ENCODE data around the gene ADGRG4. TPM values are rescaled to one million over a fixed set of nuclear protein-coding genes. Genes with fewer than 3 reads are reported as not detected.

Gene ADGRG4
- total RNA-seq, 6 donors from 2014 or later: under 0.01 to 0.17 (median 0.10) TPM; not detected in 1

DNA sequence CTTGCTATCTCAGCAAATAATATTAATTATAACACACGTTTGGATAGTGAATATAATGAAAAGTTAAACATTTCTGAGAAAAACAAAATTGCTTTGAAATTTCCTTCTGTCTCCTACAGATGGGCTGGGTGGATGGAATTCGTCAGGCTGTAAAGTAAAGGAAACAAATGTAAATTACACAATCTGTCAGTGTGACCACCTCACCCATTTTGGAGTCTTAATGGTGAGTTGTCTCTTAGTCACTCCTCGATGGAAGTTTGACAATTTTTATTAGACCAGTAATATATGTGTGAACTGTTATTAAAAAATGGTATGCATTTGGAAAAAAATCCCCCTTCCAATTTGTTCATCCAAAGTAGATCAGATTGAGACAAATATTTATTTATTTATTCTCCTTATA lies 94.5 kb downstream of the ADGRG4 start:
- ATAC-seq (ENCODE audit: low FRiP score in 2 of 2) (no peak), DNase-seq (no peak)
- no peaks in the 10 kb centered on the region for H3K36me3 ChIP-seq
- TF ChIP-seq EP300 (IDR thresholded peaks at IDR 0.05) (no peak), POLR2AphosphoS5 (IDR thresholded peaks at IDR 0.05) (no peak), POLR2A (IDR thresholded peaks at IDR 0.05) (no peak), CTCF (IDR thresholded peaks at IDR 0.05) (no peak)
- no peaks in the 10 kb centered on the region for H3K4me1 ChIP-seq
- H3K4me3 ChIP-seq: no peak overlapping the region
- H3K27me3 ChIP-seq: no peaks in the 10 kb centered on the region
- no peak overlapping the region for H3K27ac ChIP-seq
- 46 to 53% methylated on average over 3 of the region's 3 CpGs for WGBS, 2 donors
- no peaks in the 10 kb centered on the region for H3K9me3 ChIP-seq

DNA sequence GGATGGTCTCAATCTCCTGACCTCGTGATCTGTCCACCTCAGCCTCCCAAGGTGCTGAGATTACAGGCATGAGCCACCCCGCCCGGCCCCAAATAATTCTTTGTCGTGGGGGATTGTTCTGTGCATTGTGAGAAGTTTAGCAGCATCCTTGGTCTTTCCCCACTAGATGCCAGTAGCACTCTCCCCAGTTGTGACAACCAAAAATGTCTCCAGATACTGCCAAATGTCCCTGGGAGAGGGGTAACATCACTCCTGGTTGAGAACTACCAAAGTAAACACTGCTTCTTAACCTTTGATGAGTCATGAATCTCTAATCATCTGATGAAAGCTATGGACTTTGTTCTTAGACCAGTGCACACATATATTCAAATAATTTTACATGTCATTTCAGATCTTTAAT lies 96.2 kb downstream of the ADGRG4 start:
- 62 to 82% methylated on average over 2 to 4 of the region's 4 CpGs for WGBS, 2 donors
- H3K36me3 ChIP-seq: no peaks in the 10 kb centered on the region
- no peak for ATAC-seq (ENCODE audit: low FRiP score in 2 of 2)

DNA sequence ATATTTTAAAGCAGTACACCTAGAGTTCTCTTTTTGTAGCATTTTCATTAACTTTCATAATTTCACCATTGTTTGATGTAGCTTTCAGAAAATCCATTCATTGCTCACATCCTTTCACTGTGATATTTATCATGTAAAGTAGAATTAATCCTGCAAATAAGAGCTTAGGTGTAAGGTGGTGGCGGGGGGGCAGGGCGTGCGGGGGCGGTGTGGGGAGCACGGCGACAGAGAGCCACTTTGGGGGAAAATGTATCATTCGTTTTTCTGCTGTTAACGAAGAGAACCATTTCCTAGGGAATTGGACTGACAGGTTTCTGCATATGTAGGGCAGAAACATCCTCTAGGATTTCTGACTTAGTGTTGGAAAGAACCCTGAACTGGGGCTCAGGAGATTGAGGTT lies 104.4 kb downstream of the ADGRG4 start:
- Histone ChIP-seq H3K4me1 (no peaks in the 10 kb centered on the region), H3K27me3 (no peaks in the 10 kb centered on the region), H3K9me3 (no peaks in the 10 kb centered on the region), H3K4me3 (no peak overlapping the region), H3K36me3 (no peaks in the 10 kb centered on the region), H3K27ac (no peak overlapping the region)
- TF ChIP-seq POLR2AphosphoS5 (IDR thresholded peaks at IDR 0.05) (no peak), CTCF (IDR thresholded peaks at IDR 0.05) (no peak), EP300 (IDR thresholded peaks at IDR 0.05) (no peak), POLR2A (IDR thresholded peaks at IDR 0.05) (no peak)
- no peak for ATAC-seq (ENCODE audit: low FRiP score in 2 of 2)
- DNase-seq: no peak
- WGBS, 2 donors: 73 to 89% methylated on average over 8 of the region's 8 CpGs

More for the DNA sequence above, 96.2 kb downstream of the ADGRG4 start:
- no peaks in the 10 kb centered on the region for H3K9me3 ChIP-seq
- no peak for TF ChIP-seq CTCF (IDR thresholded peaks at IDR 0.05)
- no peak for TF ChIP-seq POLR2AphosphoS5 (IDR thresholded peaks at IDR 0.05)
- no peak for TF ChIP-seq POLR2A (IDR thresholded peaks at IDR 0.05)
- TF ChIP-seq EP300 (IDR thresholded peaks at IDR 0.05): no peak
- DNase-seq: no peak
- no peak overlapping the region for H3K27ac ChIP-seq
- no peaks in the 10 kb centered on the region for H3K4me1 ChIP-seq
- no peaks in the 10 kb centered on the region for H3K27me3 ChIP-seq
- H3K4me3 ChIP-seq: no peak overlapping the region

- no peaks in the 10 kb centered on the region for H3K27me3 ChIP-seq
- ATAC-seq (ENCODE audit: low FRiP score in 2 of 2) (no peak), DNase-seq (no peak)
- H3K36me3 ChIP-seq: no peaks in the 10 kb centered on the region
- no peaks in the 10 kb centered on the region for H3K4me1 ChIP-seq
- H3K27ac ChIP-seq: no peak overlapping the region
- 57 to 81% methylated on average over 2 of the region's 2 CpGs for WGBS, 2 donors
- TF ChIP-seq POLR2AphosphoS5 (IDR thresholded peaks at IDR 0.05) (no peak), CTCF (IDR thresholded peaks at IDR 0.05) (no peak), EP300 (IDR thresholded peaks at IDR 0.05) (no peak), POLR2A (IDR thresholded peaks at IDR 0.05) (no peak)
- no peaks in the 10 kb centered on the region for H3K9me3 ChIP-seq
- H3K4me3 ChIP-seq: no peak overlapping the region
Measured at GRCh38 chrX:136417806-136418205, 117.0 kb downstream of the ADGRG4 start.

DNA sequence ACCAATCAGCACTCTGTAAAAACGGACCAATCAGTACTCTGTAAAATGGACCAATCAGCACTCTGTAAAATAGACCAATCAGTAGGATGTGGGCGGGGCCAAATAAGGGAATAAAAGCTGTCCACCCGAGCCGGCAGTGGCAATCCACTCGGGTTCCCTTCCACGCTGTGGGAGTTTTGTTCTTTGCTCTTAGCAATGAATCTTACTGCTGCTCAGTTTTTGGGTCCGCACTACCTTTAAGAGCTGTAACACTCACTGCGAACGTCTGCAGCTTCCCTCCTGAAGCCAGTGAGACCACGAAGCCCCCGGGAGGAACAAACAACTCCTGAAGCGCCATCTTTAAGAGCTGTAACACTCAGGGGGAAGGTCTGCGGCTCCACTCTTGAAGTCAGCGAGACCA lies 120.6 kb downstream of the ADGRG4 start:
- 63 to 82% methylated on average over 9 to 14 of the region's 14 CpGs for WGBS, 2 donors
- H3K27me3 ChIP-seq: no peaks in the 10 kb centered on the region
- ATAC-seq (ENCODE audit: low FRiP score in 2 of 2): no peak
- TF ChIP-seq POLR2A (IDR thresholded peaks at IDR 0.05) (no peak), CTCF (IDR thresholded peaks at IDR 0.05) (no peak), EP300 (IDR thresholded peaks at IDR 0.05) (no peak), POLR2AphosphoS5 (IDR thresholded peaks at IDR 0.05) (no peak)
- no peaks in the 10 kb centered on the region for H3K9me3 ChIP-seq
- no peaks in the 10 kb centered on the region for H3K36me3 ChIP-seq
- DNase-seq: no peak
- no peak overlapping the region for H3K4me3 ChIP-seq
- no peak overlapping the region for H3K27ac ChIP-seq
- no peaks in the 10 kb centered on the region for H3K4me1 ChIP-seq

Data from upper lobe of left lung (tissue), 6 donors.